ENCODE measurements around the gene CACYBP. TPM values are rescaled to one million over a fixed set of nuclear protein-coding genes. Genes with fewer than 3 reads are reported as not detected.
"Not testable (repeated sequence)": the region's sequence is repeated elsewhere in the genome, so short reads cannot be mapped to it uniquely, and the experiment has no call there.

Gene CACYBP
- polyA plus RNA-seq, 4 donors = 130 to 137 (median 133) TPM

GRCh38 chr1:175003521-175003920 is 3.8 kb downstream of the CACYBP start:
- DNase-seq (ENCODE audit: low read depth in 4 of 4, low spot score in 3 of 4) = no peak

DNA sequence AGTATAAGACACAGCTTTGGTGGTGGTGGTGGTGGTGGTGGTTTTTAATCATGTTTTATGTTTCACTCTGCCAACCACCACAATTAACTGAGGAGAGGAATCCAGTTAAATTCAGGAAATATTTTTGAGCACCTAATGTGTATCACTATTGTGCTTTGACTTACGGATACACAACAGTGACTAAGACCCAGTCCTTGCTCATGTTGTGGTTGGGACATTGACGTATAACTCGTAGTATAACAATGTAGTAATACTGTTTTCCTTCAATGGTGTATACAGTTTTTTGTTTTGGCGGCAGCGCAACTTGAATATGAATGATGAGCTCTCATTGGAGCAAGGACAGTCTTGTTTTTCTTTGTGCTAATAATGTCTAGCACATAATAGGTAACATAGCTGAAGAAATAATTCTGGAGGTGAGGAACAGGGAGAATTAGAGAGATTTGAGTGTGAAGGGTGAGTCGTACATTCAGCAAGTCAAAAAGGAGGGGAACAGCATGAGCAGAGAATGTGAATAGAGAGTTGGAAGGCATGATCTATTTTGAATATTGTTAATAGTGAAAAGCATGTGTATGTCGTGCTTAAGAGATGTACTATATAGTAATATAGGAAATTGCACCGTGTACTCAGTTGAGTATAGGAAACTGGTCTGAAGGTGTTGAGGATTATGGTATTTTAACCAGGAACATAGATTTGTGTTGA is 5.5 kb downstream of the CACYBP start:
- no peak for DNase-seq (ENCODE audit: low read depth in 4 of 4, low spot score in 3 of 4)

GRCh38 chr1:175009532-175009931 is 9.8 kb downstream of the CACYBP start:
- DNase-seq (ENCODE audit: low read depth in 4 of 4, low spot score in 3 of 4) = no peak

DNA sequence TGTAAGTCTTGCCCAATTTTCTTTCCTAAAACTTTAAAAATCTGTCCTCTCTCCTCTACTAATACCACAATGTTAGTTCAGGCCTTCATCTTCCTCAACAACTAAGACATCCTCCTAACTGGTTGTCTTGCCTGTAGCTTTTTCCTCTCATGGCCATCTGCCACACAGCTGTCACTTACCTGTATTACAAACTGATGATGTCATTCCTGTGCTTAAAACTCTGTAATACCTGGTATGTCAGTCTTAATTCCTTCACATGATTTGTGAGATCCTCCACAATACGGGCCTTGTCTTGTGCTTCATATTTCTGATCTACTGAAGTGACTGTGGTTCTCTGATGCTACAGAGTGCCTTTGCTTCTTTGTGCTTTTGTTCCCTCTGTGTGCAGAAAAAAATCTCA is 13.7 kb downstream of the CACYBP start:
- no peak for DNase-seq (ENCODE audit: low read depth in 4 of 4, low spot score in 3 of 4)

DNA sequence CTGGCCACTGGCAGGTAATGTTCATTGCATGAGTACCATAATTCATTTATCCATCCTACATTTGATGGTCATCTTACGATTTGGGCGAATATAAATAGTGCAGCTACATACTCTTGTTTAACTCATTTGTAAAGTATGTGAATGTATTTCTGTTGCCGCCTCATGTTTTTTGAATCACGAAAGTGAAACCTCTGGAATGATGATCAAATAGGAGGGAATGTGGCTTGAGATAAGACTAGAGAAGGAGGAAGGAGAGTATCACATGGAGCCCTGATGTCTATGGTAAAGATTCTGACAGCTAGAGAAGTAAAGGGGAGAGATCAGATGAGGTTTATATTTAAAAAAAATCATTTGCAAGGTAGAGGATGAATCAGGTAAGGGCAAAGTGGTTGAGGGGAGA is 15.5 kb downstream of the CACYBP start:
- no peak for DNase-seq (ENCODE audit: low read depth in 4 of 4, low spot score in 3 of 4)

DNA sequence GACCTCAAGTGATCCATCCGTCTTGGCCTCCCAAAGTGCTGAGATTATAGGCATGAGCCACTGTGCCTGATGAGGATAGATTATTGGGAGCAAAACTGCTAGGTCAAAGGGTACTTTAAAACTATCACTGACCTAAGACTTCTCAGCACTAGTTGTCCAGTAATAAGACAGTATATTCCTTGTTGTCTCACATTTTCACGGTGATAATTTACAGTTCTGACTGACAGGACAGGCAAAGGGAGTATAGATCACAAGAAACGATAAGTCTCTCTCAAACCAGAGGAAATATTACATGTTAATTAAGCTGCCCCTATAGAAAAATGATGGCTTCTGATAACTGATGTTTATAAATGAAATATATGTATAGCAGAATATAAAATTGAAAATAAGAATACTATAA is 19.8 kb downstream of the CACYBP start:
- DNase-seq (ENCODE audit: low read depth in 4 of 4, low spot score in 3 of 4) = no peak

DNA sequence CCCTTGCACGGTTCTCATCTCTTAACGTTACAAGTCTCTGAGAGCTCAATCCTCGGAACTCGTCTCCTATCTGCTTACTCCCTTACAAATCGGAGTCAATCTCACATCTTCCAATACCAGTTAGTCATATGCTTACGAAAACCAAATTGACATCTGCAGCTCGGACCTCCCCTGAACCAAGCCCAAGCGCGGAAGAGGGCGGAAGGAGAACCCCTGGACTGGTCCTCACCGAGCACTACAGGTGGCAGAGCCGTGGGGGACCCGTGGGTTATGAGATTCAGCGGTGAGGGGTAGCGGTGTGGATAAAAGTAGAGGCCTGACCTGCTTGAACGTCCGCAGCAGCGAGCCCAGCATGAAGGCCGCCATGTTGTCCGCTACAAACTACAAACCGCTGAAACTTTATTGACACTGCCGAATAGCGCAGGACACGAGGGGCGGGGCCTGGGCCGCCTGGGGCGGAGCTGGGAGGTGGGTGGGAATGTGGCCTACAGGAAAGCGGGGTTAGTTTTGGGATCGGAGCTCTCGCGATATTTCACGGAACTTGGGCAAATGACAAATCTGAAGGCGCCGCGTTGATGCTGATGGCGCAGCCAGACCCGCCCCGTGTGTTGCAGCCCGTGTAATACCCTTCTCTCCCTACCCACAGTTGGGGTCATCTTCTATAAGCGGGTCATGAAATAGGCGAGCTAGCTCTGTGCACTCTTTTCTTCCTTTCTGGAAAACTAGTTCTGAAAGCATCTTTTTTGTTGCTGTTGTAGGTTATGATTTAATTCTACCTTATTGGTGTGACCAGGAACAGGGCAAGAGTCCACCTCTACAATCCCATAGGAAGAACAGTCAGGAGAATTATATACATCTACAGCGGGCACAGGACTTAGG is 23.5 kb downstream of the CACYBP start, which contains the start of gene MRPS14:
TSS of gene MRPS14 (minus strand) at position 383 of the 879 bp plus-strand sequence. CDS start at position 366, 17 bp downstream.
- DNase-seq (ENCODE audit: low read depth in 4 of 4, low spot score in 3 of 4) = peak; percentile 97 to 99 (median 98)

GRCh38 chr1:175023922-175024242 is 24.1 kb downstream of the CACYBP start:
- DNase-seq (ENCODE audit: low read depth in 4 of 4, low spot score in 3 of 4) = not testable (repeated sequence)

DNA sequence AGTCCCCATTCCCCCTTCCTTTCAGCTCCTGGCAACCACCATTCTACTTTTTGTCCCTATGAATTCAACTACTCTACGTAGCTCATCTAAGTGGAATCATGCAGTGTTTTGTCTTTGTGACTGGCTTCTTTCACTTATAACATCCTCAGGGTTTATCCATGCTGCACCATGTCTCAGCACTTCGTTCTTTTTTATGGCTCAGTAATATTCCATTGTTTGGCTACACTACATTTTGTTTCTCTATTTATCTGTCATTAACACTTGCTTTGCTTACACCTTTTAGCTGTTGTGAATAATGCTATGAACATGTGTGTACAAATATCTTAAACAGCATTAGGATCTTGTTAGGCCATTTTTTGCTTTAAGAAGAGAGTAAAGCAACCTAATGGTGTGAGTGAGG is 25.0 kb downstream of the CACYBP start:
- no peak for DNase-seq (ENCODE audit: low read depth in 4 of 4, low spot score in 3 of 4)

GRCh38 chr1:175033953-175034352 is 34.2 kb downstream of the CACYBP start:
- DNase-seq (ENCODE audit: low read depth in 4 of 4, low spot score in 3 of 4) = no peak

GRCh38 chr1:175034775-175035174 is 35.0 kb downstream of the CACYBP start:
- no peak for DNase-seq (ENCODE audit: low read depth in 4 of 4, low spot score in 3 of 4)

- no peak for DNase-seq (ENCODE audit: low read depth in 4 of 4, low spot score in 3 of 4)
Observed at GRCh38 chr1:175035865-175036264, 36.1 kb downstream of the CACYBP start.

GRCh38 chr1:175036476-175036875 is 36.7 kb downstream of the CACYBP start:
- DNase-seq (ENCODE audit: low read depth in 4 of 4, low spot score in 3 of 4) = no peak

GRCh38 chr1:175037416-175037815 is 37.7 kb downstream of the CACYBP start:
- DNase-seq (ENCODE audit: low read depth in 4 of 4, low spot score in 3 of 4) = no peak

DNA sequence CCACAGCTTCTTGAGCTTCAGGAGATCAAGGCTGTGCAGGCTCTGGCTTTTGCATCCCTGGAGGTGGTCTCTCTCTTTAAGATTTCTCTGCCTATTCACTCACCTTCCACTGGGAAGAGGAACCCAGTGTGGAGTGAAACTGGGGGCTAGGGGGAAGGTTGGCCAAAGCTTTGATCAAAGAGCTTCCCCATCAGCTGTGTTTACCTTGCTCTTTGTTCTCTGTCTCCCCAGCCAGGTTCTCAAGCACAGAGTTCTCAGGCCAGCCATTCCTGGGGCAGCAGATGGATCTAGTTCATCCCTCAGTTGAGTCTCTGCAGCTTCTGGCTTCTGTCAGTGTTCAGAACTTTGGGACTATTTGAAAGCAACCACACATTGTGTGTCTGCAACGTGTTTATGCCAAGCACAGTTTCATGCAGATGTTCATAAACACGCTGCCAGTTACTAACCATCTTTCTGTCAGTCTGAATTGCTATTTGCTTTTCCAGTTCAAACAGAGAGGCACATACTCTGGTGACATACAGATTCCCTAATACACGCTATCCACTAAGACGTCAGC is 40.7 kb downstream of the CACYBP start:
- no peak for DNase-seq (ENCODE audit: low read depth in 4 of 4, low spot score in 3 of 4)

- DNase-seq (ENCODE audit: low read depth in 4 of 4, low spot score in 3 of 4) = no peak
Observed at GRCh38 chr1:175042650-175043049, 42.9 kb downstream of the CACYBP start.

DNA sequence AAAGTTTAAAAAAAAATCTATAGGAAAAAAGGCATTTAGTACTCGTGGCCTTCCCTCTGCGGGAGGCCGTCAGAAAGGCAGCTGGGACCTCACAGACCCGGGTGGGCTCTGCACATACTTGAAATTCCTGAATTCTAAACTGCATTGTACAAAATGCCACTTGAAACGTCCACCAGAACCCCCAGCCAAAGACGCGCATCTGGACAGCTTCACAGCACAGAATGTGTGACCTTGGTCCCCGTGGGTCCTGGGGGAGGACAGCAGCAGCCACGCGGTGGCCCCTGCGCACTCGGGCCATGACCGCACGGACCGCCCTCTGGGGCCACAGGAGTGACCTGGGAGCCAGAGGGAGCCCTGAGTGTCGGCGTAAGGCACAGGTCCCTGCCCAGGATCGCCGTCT is 44.1 kb downstream of the CACYBP start:
- no peak for DNase-seq (ENCODE audit: low read depth in 4 of 4, low spot score in 3 of 4)

GRCh38 chr1:175044591-175044990 is 44.8 kb downstream of the CACYBP start:
- not testable (repeated sequence) for DNase-seq (ENCODE audit: low read depth in 4 of 4, low spot score in 3 of 4)

DNA sequence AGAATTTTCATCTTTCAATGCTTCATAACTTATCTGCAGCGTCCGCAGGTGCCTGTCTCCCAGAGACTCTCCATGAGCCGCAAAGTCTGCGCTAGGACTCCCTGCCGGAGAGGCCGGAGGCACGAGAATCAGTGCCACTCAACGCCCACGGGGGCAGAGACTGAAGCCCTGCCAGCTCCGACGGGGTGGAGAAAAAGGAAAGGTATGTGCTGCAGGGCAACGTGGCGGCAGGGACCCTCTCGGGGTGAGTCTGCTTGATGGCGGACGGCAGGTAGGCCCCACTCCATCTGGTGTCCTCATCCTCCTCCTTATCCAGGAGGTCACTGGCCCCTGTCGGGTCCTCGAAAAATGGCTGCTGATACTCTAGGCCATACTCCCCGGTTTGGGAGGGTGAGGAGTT is 45.4 kb downstream of the CACYBP start:
- no peak for DNase-seq (ENCODE audit: low read depth in 4 of 4, low spot score in 3 of 4)

DNA sequence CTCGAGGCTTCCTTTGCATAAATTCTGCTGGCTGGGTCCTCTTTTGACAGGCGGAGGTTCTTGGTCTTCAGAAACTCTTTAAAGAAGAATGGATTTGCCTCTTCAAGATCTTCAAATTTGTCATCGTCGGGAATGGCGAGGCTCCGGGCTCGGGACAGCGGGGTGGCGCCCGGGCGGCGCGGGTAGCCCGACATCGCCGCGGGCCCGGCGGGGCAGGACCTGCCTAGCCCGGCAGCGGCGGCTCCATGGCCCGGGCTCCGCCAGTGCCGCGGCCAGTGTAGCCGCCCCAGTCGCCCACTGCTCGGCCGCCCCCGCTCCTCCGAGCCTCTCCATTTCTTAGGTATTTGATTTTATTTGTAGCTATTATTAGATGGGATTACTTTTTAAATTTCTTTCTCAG is 45.8 kb downstream of the CACYBP start:
- no peak for DNase-seq (ENCODE audit: low read depth in 4 of 4, low spot score in 3 of 4)

DNA sequence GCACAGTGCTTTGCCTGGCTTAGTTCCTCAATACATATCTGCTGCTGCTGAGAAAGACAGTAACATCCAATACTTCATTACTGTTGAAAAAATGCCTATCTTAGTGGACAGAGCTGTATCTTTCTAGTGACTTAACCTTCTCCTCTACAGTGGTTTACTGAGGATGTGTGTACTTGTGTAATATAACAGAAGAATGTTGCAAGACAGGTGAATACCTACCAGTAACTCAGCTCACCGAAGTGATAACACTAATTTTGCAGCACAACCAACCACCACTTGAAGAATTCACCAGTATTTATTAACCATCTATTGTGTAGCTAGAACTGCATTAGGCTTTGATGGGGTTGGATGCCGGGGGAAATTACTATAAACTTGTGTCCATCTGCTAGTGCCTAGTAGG is 51.2 kb downstream of the CACYBP start:
- DNase-seq (ENCODE audit: low read depth in 4 of 4, low spot score in 3 of 4) = no peak

DNA sequence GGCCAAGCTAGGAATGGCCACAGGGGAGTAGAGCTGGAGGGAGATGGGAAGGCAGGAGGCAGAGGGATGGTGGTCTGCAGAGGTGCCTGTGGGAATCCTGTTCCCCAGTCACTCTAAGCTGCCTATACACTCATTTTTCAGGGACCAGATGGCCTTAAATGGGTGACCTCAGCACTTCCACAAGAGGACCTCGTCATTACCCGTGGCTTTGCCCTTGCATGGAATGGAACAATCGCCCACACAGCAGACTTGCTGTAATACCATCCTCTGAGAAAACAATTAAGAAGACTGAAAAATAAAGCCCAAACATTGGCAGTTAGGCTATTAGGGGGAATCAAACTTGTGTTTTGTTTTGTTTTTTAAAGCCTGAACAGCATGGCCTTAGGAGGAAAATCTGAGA is 55.0 kb downstream of the CACYBP start:
- no peak for DNase-seq (ENCODE audit: low read depth in 4 of 4, low spot score in 3 of 4)

Measured in right renal pelvis (tissue), 4 donors.